ENCODE data around the gene MICAL3.
"Not testable (repeated sequence)": the region's sequence is repeated elsewhere in the genome, so short reads cannot be mapped to it uniquely, and the experiment has no call there.

Gene MICAL3

DNA sequence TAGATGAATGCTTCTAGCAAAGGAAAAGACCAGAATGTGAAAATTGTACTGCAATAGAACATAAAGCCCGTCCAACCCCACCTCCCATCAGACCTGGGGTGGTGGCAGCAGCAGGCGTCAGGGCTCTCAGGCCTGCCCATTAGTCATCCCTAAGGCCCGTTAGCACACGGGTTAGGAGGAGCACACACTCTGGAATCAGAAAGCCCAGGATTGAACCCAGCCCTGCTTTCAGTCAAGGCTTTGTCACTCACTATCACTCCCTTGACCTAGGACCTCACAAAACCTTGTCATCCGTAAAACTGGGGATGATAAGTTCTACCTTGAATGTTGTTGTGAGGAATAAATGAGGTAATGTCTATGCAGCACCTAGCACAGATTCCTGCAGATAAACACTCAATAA is 26.9 kb downstream of the MICAL3 start:
- no peak for DNase-seq

DNA sequence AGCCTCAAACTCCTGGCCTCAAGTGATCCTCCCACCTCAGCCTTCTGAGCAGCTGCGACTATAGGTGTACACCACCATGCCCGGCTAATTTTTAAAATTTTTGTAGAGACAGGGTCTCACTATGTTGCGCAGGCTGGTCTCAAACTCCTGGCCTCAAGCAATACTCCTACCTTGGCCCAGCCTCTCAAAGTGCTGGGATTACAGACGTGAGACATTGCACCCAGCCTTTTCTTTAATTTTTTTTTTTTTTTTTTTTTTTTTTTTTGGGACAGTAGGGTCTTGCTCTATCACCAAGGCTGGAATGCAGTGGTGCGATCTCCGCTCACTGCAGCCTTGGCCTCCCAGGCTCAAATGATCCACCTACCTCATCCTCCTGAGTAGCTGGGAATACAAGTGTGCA is 29.1 kb downstream of the MICAL3 start:
- DNase-seq = not testable (repeated sequence)

DNA sequence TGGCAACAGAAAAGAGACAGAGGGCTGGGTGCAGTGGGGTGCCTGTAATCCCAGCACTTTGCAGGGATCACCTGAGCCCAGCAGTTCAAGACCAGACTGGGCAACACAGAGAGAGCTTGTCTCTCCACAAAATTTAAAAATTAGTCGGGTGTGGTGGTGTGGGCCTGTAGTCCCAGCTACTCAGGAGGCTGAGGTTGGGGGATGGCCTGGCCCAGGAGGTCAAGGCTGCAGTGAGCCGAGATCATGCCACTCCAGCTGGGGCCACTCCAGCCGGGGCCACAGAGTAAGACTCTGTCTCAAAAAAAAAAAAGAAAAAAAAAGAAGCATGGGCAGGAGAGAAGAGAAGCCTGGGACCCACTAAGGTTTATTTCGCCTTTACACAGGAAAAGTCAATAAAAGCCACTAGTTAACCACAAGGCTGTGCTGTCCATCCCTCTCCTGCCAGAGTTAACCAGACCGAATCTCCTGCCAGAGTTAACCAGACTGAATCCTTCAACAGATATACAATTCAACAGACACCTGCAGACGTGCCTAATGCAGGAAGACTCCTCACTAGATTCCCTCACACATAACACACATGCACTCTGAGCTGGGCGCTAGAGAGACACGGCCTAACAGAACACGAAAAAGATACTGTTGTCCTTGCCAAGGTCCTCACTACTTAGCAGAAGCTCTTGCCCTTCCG is 29.8 kb downstream of the MICAL3 start:
- DNase-seq = no peak

DNA sequence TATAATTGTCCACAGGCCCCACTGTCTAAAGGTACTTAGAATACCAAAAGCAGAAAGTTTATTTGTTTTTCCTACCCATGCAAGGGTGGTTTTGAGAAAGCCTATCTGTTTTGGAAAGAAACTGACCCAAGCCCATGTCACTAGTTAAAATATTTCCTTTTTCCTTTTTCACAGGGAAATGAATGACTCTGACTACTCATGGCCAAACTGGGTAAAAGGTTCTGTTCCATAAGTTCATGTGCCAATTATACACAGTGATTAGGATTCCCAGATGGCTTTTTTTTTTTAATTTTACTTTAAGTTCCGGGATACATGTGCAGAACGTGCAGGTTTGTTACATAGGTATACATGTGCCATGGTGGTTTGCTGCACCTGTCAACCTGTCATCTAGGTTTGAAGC is 31.4 kb downstream of the MICAL3 start:
- DNase-seq = not testable (repeated sequence)

DNA sequence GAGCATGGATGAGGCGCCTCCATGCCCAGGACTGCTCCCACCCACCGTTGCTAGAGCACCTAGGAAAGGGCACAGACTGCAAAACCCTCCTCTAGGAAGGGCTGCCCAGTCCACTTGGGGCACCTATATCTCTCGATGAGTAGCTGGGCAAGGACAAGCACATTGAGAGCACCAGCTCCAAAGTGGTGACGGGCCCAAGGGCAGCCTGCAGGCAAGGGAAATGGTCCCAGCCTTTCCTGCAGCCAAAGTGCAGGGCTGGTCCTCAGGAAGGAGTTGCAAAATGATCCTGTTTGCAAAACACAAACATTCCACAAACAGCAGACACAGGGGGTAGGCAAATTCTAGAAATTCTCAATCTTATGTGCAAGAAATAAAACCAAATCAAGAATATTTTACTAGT is 32.4 kb downstream of the MICAL3 start:
- not testable (repeated sequence) for DNase-seq

DNA sequence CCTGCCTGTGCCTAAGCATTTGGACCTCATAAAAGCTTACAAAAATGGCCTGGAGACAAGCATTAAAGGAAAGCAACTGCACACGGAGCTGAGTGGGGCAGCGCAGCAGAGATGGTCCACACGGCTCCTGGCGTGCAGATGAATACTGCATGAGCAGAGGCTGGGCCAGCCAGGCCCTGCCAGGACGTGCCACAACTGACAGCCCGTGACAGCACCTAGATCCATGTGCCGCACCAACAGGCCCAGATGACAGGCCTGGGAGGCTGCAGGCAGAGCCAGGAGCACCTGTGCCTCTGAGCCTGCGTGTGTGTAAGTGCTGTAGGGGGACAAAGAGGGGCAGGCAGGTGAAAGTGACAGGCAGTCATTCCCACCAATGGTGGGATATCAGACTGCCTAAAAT is 33.4 kb downstream of the MICAL3 start:
- no peak for DNase-seq

DNA sequence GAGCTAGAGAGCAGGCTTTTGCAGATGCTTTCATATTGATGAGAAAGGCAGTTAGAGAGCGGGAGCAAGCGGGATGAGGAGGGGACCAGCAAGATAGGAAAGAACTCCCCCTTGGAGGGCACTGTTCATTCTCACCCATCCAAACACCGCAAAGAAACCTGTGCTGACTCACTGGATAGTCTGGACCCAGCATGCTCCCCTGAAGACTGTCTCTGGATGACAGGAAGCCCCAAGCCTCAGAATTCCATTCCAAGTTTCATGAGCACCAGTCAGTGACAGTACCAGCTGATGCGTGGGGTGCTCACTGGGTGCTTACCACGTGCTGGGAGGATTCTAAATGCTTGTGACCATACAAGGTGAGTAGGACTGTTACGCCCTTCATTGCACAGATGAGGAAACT is 34.2 kb downstream of the MICAL3 start:
- DNase-seq = no peak

DNA sequence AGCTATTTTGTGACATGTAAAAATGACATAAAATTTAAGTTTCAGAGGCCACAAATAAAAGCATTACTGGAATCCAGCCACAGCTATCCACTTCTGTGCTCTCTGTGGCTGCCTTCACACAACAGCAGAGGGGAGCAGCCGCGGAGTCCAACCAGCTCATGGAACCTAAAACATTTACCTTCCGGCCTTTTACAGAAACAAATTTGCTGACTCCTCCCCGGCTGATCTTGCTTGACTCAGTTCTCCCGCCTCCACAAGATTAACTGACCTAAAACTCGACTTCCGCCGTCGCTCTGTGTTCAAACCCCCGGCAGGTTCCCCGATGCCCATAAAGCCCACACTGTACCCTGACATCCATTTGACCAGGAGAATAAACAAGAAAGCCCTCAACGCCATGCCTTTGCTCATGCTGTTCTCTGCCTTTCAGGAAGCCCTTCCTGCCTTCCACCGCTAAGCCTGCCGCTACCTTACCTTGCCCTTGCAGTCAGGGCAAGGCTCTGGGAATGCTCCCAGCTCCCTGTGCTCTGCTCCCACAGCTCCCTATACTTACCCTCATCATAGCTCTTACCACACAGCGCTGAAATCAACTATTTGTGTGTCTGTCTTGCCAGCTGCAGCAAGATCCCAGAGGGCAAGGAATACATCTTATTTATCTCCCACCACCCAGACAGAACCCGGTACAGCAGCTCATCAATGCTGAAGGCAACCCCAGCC is 35.4 kb downstream of the MICAL3 start:
- no peak for DNase-seq

DNA sequence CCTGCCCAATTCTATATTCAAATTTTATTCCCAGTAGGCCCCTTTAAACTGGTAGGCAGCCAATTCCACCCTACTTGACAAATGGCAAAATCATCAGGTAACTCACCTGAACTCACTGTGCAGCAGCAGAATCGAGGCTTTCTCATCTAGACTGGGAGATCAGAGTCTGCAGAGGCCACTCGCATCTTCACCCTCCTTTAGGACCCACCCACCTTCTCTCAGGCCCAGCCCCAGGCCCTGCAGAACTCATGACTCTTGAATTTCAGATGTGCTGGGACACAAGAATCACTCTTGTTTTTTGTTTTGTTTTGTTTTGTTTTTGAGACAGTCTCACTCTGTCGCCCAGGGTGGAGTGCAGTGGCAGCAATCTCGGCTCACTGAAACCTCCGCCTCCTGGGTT is 38.8 kb downstream of the MICAL3 start:
- DNase-seq = no peak

DNA sequence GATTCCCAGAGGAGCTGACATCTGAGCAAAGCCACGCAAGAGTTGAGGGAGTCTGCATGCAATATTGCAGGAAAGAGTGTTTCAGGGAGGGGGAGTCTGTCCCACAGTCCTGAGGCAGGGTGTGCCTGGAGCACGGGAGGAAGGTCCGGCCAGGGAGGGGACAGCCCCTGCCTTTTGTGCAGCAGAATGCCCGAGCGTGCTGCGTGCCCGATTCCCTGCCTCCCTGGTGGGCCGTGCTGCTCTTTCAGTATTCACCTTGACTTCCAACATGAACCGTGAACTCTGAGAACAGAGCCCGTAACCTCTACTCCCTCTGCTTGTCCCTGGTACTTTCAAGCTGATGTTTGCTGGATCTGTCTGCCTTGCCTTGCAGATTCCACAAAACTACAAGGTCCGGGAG is 39.3 kb downstream of the MICAL3 start:
- not testable (repeated sequence) for DNase-seq

DNA sequence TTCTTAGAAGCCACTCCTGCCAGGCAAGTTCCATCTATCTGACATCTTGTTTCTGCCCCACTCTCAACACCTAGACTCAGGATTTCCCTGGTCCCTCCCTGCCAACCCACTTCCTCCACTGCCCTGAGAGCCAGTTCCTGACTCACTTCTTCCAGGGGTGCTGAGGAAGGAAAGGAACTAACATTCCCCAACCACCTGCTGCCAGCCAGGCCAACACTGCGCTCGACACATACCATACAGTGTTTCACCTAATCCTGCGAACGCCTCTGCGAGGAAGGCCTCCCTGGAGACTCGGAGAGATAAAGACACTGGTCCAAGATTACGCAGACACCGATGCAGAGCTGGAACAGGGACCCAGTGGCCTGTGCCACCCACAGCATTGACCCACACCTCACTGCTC is 40.2 kb downstream of the MICAL3 start:
- DNase-seq = no peak

DNA sequence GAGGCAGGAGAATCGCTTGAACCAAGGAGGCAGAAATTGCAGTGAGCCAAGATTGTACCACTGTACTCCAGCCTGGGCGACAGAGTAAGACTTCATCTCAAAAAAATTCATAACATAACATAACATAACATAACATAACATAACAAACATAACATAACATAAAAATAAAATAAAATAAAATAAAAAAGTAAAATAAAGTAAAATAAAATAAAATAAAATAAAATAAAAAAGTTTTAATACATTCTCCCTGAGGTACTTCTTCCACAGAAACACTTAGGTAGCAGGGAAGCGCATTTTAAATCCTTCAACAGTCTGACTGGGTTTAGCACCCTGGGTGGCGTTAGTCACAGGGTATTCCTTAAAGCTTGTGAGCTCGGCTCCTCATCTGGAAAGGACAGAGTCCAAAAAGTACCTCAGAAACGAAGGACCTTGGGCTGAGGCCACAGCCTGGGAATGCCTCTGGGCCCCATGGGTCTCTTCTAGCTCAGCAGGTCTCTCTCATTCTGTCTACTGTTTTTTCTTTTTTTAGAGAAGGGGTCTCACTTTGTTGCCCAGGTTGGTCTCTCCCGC is 41.7 kb downstream of the MICAL3 start:
- DNase-seq = no peak

DNA sequence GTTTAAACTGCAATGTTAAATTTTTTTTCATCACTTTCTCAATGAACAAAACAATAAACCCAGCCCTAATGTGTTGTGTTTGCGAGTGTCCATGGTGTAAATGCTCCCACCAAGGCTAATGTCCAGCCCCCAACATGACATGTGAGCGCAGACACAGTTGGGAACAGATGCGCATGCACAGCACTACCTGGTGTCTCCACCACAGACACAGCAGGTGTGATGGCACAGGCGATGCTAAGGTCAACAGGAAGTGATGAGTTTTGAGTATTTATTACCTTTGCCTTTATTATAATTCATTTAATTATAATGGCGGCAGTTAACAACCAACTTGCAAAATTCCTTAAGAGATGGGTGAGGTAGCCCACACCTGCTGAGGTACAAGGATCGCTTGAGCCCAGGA is 42.9 kb downstream of the MICAL3 start:
- DNase-seq = no peak

DNA sequence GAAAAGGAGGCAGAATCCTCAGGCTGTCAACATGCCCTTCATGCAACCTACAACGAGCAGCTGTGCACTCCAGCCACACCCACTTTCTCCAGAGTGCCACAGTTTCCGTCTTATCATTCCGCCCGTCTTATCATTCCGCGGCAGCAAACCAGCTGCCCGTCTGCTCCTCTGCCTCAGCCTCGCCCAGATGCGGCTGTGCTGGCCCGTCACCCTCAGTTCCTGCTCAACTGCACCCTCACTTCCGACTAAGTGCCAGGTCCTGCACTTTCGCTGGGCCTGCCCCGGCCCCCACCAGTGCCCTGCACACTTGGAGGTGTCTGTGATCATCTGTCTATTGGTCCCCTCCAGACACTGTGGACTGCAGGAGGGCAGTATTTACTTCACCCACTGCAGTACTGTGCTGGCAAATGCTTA is 43.7 kb downstream of the MICAL3 start:
- DNase-seq = peak; percentile 26

DNA sequence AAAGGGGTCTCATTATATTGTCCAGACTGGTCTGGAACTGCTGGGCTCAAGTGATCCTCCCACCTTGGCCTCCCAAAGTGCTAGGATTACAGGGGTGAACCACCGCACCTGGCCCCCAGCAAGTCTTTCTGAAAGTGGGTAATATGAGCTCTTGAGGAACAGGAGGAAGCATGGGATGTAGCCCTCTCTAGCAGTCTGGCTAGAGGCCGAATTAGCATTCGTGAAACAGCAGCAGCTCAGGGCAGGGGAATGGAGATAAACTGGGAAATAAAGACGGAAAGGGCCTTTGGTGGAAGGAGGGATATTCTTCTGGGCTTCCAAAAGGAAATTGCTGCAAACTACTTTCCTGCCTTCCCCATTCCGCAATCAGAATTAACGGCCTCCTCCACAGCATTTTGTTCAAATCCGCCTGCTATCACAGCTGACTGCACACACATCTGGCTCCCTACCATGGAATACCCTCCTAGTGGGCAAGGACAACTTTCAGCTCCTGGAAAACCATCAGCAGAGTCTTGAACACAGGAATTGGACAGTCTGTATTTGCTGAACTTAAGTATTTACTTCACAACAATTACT is 44.3 kb downstream of the MICAL3 start:
- DNase-seq = no peak

DNA sequence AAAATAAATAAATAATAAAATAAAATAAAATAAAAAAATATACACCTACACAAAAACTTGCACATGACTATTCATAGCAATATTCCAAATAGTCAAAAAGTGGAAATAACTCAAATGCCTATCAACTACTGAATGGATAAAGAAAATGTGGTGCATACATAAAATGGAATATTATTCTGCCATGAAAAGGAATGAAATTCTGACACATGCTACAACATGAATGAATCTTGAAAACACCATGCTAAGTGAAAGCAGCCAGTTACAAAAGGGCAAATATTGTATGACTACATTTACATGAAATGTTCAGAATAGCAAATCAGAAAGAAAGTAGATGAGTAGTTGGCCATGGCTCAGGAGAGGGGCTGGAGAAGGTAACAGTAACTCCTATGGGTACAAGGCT is 46.3 kb downstream of the MICAL3 start:
- no peak for DNase-seq

DNA sequence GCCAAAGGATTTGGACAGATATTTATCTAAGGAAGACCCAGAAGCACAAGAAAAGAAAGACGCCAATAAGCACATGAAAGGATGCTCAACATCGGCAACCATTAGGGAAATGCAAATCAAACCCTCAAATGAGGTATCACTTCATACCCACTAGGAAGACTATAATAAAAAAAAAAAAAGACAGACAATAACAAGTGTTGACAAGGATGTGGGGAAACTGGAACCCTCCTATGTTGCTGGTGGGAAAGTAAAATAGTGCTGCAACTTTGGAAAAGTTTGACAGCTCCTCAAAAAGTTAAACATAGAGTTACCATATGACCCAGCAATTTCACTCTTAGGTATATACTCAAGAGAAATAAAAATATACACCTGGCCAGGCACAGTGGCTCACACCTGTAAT is 47.0 kb downstream of the MICAL3 start:
- DNase-seq = no peak

DNA sequence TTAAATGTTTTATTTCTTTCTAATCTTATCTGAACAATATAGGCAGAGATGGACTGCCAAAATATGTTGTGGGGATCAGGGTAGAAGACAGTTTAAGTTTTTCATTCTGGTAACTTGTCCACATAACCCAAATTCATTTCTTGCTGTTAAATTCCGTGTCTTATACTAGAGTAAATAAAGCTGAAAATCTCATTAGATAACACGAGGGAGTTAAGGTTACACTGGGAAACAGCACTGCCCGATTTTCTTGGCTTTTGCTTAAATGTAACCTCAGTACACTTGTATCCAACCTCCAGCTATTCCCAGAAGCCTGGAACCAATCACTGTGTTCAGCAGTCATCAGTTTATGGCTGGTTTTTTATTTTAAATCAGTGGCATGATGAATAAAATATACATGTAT is 48.2 kb downstream of the MICAL3 start:
- DNase-seq = no peak

DNA sequence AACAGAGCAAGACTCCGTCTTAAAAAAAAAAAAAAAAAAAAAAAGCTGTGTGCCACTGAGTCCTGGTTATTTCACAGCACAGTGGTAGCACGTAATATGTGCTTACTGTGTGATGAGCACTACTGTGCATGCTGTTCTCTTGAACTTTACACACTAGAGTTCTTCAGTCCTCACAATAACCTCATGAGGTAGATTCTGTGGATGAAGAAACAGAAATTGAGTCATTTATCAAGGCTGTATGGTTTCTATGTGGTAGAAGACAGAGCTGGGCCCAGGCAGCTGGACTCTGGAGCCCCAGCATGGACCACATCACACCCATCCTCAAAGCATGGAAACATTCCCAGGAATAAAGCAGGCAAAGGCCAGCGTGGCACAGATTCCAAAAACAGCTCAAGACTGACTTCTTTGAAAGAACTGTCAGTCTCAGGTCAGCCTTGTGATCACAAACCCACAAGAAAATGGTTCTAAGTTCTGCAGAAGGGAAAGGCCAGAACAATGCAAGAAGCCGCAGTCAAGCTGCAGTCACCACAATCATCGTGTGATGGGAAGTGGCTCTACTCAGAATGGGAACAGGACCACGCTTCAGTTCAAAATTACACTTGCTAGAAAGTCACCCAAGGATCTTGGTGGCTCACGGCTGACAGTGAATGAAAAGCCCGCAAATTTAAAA is 49.5 kb downstream of the MICAL3 start:
- peak; percentile 17 for DNase-seq

DNA sequence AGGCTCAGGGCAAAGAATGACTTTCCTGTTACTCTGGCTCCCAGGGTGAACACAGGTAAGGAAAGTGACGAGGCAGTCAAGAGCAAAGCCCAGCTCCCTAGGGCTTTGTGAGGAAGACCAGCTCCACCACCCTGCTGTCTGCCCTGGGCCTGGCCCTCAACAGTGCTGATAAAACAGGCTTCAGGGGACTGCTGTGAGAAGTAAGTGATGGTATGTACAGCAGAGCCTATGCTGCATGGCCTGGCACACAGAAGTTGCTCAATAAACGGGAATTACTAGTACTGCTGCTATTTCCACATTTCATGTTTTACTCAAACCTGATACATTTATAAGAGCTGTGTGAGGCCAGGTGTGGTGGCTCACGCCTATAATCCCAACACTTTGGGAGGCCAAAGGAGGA is 50.3 kb downstream of the MICAL3 start:
- DNase-seq = no peak

DNA sequence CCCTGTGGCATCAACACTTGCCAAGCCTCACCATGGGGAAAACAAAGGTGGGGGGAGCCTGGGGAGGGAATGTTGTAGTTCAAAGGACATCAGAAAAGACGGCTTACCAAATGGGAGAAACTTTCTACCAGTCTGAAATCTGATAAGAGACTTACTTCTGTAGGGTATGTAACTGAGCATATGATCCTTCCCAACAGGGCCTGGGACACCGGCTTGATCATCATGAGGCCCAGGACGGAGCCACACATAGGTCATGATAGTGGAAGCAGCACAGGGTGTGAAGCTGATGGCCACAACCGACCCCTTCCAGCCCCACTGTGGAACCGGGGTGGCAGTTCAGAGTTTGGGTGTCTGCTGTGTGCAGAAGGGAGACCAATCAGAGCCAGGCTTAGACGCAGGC is 51.1 kb downstream of the MICAL3 start:
- DNase-seq = no peak

DNA sequence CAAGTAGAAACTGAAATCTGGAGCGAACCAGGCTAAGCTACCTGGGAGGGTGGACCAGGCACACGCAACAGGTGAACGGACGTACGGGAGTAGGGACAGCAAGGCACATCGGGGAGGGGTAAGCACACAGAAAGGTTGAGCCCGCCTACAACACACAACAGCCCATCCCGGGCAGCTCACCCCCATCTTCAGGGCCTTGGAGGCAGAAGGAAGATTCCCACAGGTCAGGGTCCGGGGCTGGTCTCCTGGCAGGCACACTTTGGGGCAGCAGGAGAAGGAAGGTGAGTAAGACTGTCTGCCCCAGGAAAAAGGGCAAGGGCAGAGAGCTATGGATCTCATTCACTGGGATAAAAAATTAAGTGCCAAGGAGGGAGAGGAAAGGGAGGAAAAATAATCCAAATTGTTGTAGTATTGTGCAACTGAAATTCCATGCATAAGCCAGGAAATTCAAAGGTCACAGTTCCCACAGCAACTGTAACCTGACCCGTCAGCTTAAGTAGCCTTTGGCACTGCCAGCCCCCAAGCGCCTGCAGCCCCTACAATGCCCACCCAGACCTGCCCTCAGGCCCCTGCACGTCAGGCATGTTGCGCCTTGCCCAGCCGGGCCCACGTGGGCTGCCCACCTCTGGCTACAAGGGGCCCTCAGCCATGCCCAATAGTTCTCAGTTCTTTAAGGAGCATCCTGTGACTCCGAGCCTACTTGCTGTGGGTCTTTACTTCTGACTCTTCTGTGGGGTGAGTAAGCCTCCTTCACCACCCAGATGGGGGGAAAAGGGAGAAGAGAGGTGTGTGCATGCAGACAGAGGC is 51.8 kb downstream of the MICAL3 start:
- no peak for DNase-seq

DNA sequence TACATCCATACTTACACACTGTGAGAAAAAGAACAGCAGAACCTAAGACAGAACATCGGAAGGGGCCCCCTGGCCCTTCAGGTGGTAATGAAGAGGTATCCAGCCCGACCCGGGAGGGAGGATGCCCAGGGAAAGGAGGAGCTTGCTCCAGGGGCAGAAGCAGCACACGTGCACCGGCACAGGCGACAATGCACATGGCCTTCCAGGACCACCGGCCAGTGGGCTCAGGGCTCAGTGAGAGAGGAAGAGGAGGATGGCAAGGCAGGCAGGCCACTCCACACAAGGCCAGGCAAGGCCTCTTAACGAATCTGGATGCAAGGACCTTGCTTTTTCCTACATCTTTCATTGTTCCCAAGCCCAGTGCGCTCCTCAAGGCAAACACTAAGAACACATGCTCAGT is 52.6 kb downstream of the MICAL3 start:
- DNase-seq = no peak

Data from suppressor macrophage treated with lipopolysaccharide for 4 hours (primary cell).